H1 (cell line): Measurements from ENCODE around the gene IDH2. TPM values are rescaled to one million over a fixed set of nuclear protein-coding genes. Genes with fewer than 3 reads are reported as not detected.

Experiments used
- CTCF ChIA-PET: fragments of 300-600 bp; sonication (Branson Sonifier 250); formaldehyde crosslinking; loops from one replicate; lab custom pipeline; 2021; ENCODE audit not compliant: partially characterized antibody; lab: Charles Lee
- POLR2A ChIA-PET: fragments of 300-600 bp; sonication (Branson Sonifier 250); formaldehyde crosslinking; loops from one replicate; lab custom pipeline; 2021; ENCODE audit warnings: inconsistent platforms; ENCODE audit not compliant: partially characterized antibody; lab: Charles Lee
- DNase-seq, 2 experiments: peaks; one replicate each; pipeline versions ENCODE4 v3.0.0 to v3.0.0-alpha.2; 2010 to 2022; ENCODE audit warnings: low spot score in 2 of 2, low read depth in 1 of 2, mixed read lengths in 1 of 2
- FAIRE-seq: peaks from 2 replicates; lab custom pipeline; 2011; peaks lifted over from hg19 to GRCh38; lab: Jason Lieb, UNC
- H2AFZ ChIP-seq: 2 replicates; pipeline ENCODE4 v1.8.1; 2012; ENCODE audit warnings: low read length, inconsistent platforms
- H2AK5ac ChIP-seq: 2 replicates; pipeline ENCODE4 v1.6.1; 2013; ENCODE audit warnings: low read depth, low read length
- H2BK120ac ChIP-seq: replicated peaks from 2 replicates; pipeline ENCODE3; 2013; ENCODE audit warnings: low read depth, low read length, inconsistent platforms
- H2BK12ac ChIP-seq: 2 replicates; pipeline ENCODE4 v1.6.1; 2013; ENCODE audit warnings: low read depth, low read length
- H2BK15ac ChIP-seq: 2 replicates; pipeline ENCODE4 v1.6.1; 2013; ENCODE audit warnings: low read length
- H2BK20ac ChIP-seq: 2 replicates; pipeline ENCODE4 v1.6.1; 2013; ENCODE audit warnings: low read length
- H2BK5ac ChIP-seq: 2 replicates; pipeline ENCODE4 v1.6.1; 2013; ENCODE audit warnings: low read depth, low read length
- H3K14ac ChIP-seq: 2 replicates; pipeline ENCODE4 v1.6.1; 2013; ENCODE audit warnings: inconsistent platforms; ENCODE audit not compliant: insufficient read length
- H3K18ac ChIP-seq: 2 replicates; pipeline ENCODE4 v1.6.1; 2013; ENCODE audit warnings: low read length; ENCODE audit errors: extremely low read depth
- H3K23ac ChIP-seq: 2 replicates; pipeline ENCODE4 v1.6.1; 2013; ENCODE audit warnings: inconsistent platforms; ENCODE audit not compliant: insufficient read length
- H3K23me2 ChIP-seq: 2 replicates; pipeline ENCODE4 v1.6.1; 2013; ENCODE audit warnings: low read depth, low read length
- H3K27ac ChIP-seq: 2 replicates; pipeline ENCODE4 v1.6.1; 2011; ENCODE audit warnings: low read depth, low read length, inconsistent platforms
- H3K27me3 ChIP-seq, 4 experiments: replicated peaks in 1 of 4; 1 replicate in 1 of 4; 2 replicates in 3 of 4; pipeline versions ENCODE4 v1.6.1 to v1.8.1; 2011 to 2013; ENCODE audit warnings: low read length in 3 of 4, mild to moderate bottlenecking in 3 of 4, inconsistent platforms in 2 of 4, mixed read lengths in 2 of 4, moderate library complexity in 1 of 4; ENCODE audit not compliant: control insufficient read depth in 3 of 4, insufficient read depth in 3 of 4; ENCODE audit errors: extremely low read depth in 1 of 4
- H3K36me3 ChIP-seq, 4 experiments: 2 replicates each; pipeline versions ENCODE4 v1.6.1 to v1.8.1; 2011 to 2013; ENCODE audit warnings: mild to moderate bottlenecking in 4 of 4, low read length in 3 of 4, moderate library complexity in 2 of 4, control low read depth in 1 of 4, inconsistent platforms in 1 of 4; ENCODE audit not compliant: insufficient read depth in 4 of 4, control insufficient read depth in 2 of 4
- H3K4ac ChIP-seq: replicated peaks from 2 replicates; pipeline ENCODE3; 2013; ENCODE audit warnings: low read length, low read depth, mixed read lengths, inconsistent platforms; ENCODE audit not compliant: insufficient read length
- H3K4me1 ChIP-seq, 4 experiments: replicated peaks in 1 of 4; 1 replicate in 1 of 4; 2 replicates in 3 of 4; pipeline versions ENCODE4 v1.6.1 to v1.8.1; 2011 to 2013; ENCODE audit warnings: low read length in 3 of 4, inconsistent platforms in 2 of 4, mixed read lengths in 1 of 4; ENCODE audit not compliant: insufficient read depth in 4 of 4, control insufficient read depth in 3 of 4
- H3K4me2 ChIP-seq, 2 experiments: 2 replicates each; pipeline versions ENCODE4 v1.6.1 to v1.8.1; 2011 to 2013; ENCODE audit warnings: low read depth in 2 of 2, low read length in 2 of 2, control low read depth in 1 of 2, inconsistent platforms in 1 of 2, mild to moderate bottlenecking in 1 of 2; ENCODE audit not compliant: insufficient read depth in 1 of 2
- H3K4me3 ChIP-seq, 4 experiments: fragments of 200-600, 300-600 bp in 1 of 4; sonication (generic), shearing (Covaris generic), sonication (Bioruptor Twin) in 1 of 4; 2 replicates each; pipeline versions ENCODE4 v1.5.1 to v1.8.1; 2011 to 2016; ENCODE audit warnings: low read length in 4 of 4, low read depth in 3 of 4, control low read depth in 2 of 4, inconsistent platforms in 2 of 4, mild to moderate bottlenecking in 2 of 4, mixed read lengths in 1 of 4, moderate library complexity in 1 of 4; ENCODE audit not compliant: insufficient read depth in 2 of 4; ENCODE audit errors: extremely low read depth in 1 of 4
- H3K56ac ChIP-seq: replicated peaks from 2 replicates; pipeline ENCODE3; 2013; ENCODE audit warnings: low read depth, mild to moderate bottlenecking, mixed read lengths, low read length, inconsistent platforms; ENCODE audit not compliant: insufficient read length
- H3K79me1 ChIP-seq: 2 replicates; pipeline ENCODE4 v1.6.1; 2013; ENCODE audit warnings: low read depth, low read length, control low read depth
- H3K79me2 ChIP-seq, 2 experiments: 2 replicates each; pipeline versions ENCODE4 v1.6.1 to v1.8.1; 2012 to 2013; ENCODE audit warnings: low read length in 2 of 2, mild to moderate bottlenecking in 2 of 2, inconsistent platforms in 1 of 2; ENCODE audit not compliant: insufficient read depth in 2 of 2, control insufficient read depth in 1 of 2
- H3K9ac ChIP-seq, 4 experiments: replicated peaks in 1 of 4; 1 replicate in 1 of 4; 2 replicates in 3 of 4; pipeline versions ENCODE4 v1.6.1 to v1.8.1; 2011 to 2013; ENCODE audit warnings: low read depth in 3 of 4, low read length in 3 of 4, control low read depth in 2 of 4, mild to moderate bottlenecking in 2 of 4, moderate library complexity in 2 of 4, inconsistent platforms in 1 of 4; ENCODE audit errors: extremely low read depth in 1 of 4
- H3K9me3 ChIP-seq, 2 experiments: 2 replicates each; pipeline versions ENCODE4 v1.6.1 to v1.8.1; 2012 to 2013; ENCODE audit warnings: mild to moderate bottlenecking in 2 of 2, moderate library complexity in 2 of 2, control low read depth in 1 of 2, inconsistent platforms in 1 of 2, low read depth in 1 of 2, low read length in 1 of 2, mixed read lengths in 1 of 2; ENCODE audit not compliant: insufficient read depth in 2 of 2
- H4K20me1 ChIP-seq, 2 experiments: replicated peaks in 1 of 2; 2 replicates each; pipeline versions ENCODE3 to v1.8.1; 2011 to 2013; ENCODE audit warnings: inconsistent platforms in 2 of 2, low read length in 2 of 2, mild to moderate bottlenecking in 1 of 2; ENCODE audit not compliant: insufficient read depth in 2 of 2, control insufficient read depth in 1 of 2
- H4K5ac ChIP-seq: 2 replicates; pipeline ENCODE4 v1.6.1; 2013; ENCODE audit warnings: low read length, low read depth, mixed read lengths, inconsistent platforms; ENCODE audit not compliant: insufficient read length
- H4K8ac ChIP-seq: 2 replicates; pipeline ENCODE4 v1.8.0; 2013; ENCODE audit warnings: mild to moderate bottlenecking, moderate library complexity, low read length, inconsistent platforms; ENCODE audit not compliant: insufficient read depth; ENCODE audit errors: extremely low read depth
- H4K91ac ChIP-seq: replicated peaks from 2 replicates; pipeline ENCODE3; 2013; ENCODE audit warnings: low read length, mixed read lengths, inconsistent platforms; ENCODE audit not compliant: insufficient read length
- ATF2 ChIP-seq: IDR thresholded peaks from 2 replicates; pipeline ENCODE4 v1.6.1; 2012; ENCODE audit warnings: low read length, inconsistent platforms
- BACH1 ChIP-seq: IDR thresholded peaks from 2 replicates; pipeline ENCODE4 v1.6.1; 2012; ENCODE audit warnings: low read length, improper control_type of control experiment
- BCL11A ChIP-seq, 2 experiments: IDR thresholded peaks; one replicate each; pipeline ENCODE4 v1.6.1; 2011; ENCODE audit warnings: low read depth in 2 of 2, low read length in 2 of 2, mild to moderate bottlenecking in 2 of 2
- CBX5 ChIP-seq: fragments of 300-800, 300-1000 bp; sonication (generic); IDR thresholded peaks from 2 replicates; pipeline ENCODE4 v1.7.1; 2016; ENCODE audit warnings: antibody characterized with exemption, low read length, low read depth
- MAFK ChIP-seq: IDR thresholded peaks from 2 replicates; pipeline ENCODE4 v1.6.1; 2012; ENCODE audit warnings: low read depth, mild to moderate bottlenecking, improper control_type of control experiment, low read length
- RBBP5 ChIP-seq: IDR thresholded peaks from 2 replicates; pipeline ENCODE4 v1.7.1; 2012; ENCODE audit warnings: low read depth, mild to moderate bottlenecking, inconsistent platforms, low read length, moderate library complexity, borderline replicate concordance
- RFX5 ChIP-seq: IDR thresholded peaks from 2 replicates; pipeline ENCODE4 v1.6.1; 2011; ENCODE audit warnings: low read depth, low read length, improper control_type of control experiment, borderline replicate concordance
- WGBS, 2 experiments: shearing (Covaris generic) in 1 of 2; methylation state at CpG; one replicate each; pipeline versions ENCODE4 v1.1.6 to v1.1.7; 2013 to 2015; ENCODE audit warnings: low lambda C conversion rate in 2 of 2, mixed read lengths in 2 of 2, inconsistent platforms in 1 of 2, low coverage in 1 of 2, missing lambda C conversion rate in 1 of 2; ENCODE audit not compliant: insufficient replicate concordance in 2 of 2, insufficient coverage in 1 of 2, insufficient read length in 1 of 2; ENCODE audit errors: extremely low coverage in 1 of 2, missing lambda C conversion rate in 1 of 2; 5-methylcytosine and 5-hydroxymethylcytosine counted together
- polyA plus RNA-seq, 7 experiments: library from polyadenylated mRNA; depleted of rRNA in 3 of 7; stranded (reverse) in 5 of 7; unstranded in 2 of 7; fragments of >200 nt in 5 of 7; fragments of 200-250 nt in 2 of 7; gene quantifications; 1 replicate in 5 of 7; 2 replicates in 1 of 7; 4 replicates in 1 of 7; pipeline versions ENCODE4 v1.2.1 to v1.2.3, GENCODE V29; 2011 to 2013; ENCODE audit warnings: missing spikeins in 2 of 7, mixed read lengths in 2 of 7
- total RNA-seq: library from RNA; stranded (reverse); fragmentation: NEBNext Ultra II Directional; extraction: Animal tissue kit (Norgen Biotek cat#: 25700); gene quantifications from 2 replicates; pipeline ENCODE4 v1.2.1, GENCODE V29; 2021

The IDH2 gene
- total and polyA plus RNA-seq, 2 of the 8 experiments (the other 6 are each of a cell fraction or from before 2014, with no cell fraction given) = 64.2 to 84.6 TPM

GRCh38 chr15:90091156-90091931, 10.9 kb downstream of the IDH2 start:
- WGBS, 2 experiments = 88% methylated on average over 17 of the region's 17 CpGs; no CpG with 5 or more reads in 1 of the 2 experiments
- no peak for FAIRE-seq
- H4K8ac ChIP-seq = no peak overlapping the region

More at GRCh38 chr15:90091156-90091931, 10.9 kb downstream of the IDH2 start:
- CTCF ChIA-PET = interaction anchor here (0.5 to 10.4 kb wide), 5 partner anchors 15 to 331 kb away, joined by 3 to 99 read pairs (median 4); no protein-coding TSS in a partner anchor
- H3K56ac ChIP-seq = no peak overlapping the region
- TF ChIP-seq BCL11A (IDR thresholded peaks at IDR 0.05; ENCODE audit: low read depth in 2 of 2, low read length in 2 of 2) (no peak), BACH1 (no peak), ATF2 (no peak), RFX5 (no peak), RBBP5 (no peak), MAFK (no peak), CBX5 (no peak)
- TF ChIP-seq, all 59 proteins: peak for 0
- Histone ChIP-seq H3K4ac (no peak overlapping the region), H3K14ac (no peak overlapping the region), H3K79me2 (no peaks in the 10 kb centered on the region; a peak in 1 of 4 replicates), H3K18ac (no peak overlapping the region), H3K9me3 (0 out of 4 replicates have a peak, but pooled peaks cover 0 to 3% of the 10 kb centered on the region in 2 experiments), H3K23ac (no peak overlapping the region), H2BK5ac (no peak overlapping the region), H4K20me1 (peaks cover 4 to 19% of the 10 kb centered on the region in 2 experiments), H3K4me3 (no peak overlapping the region), H3K79me1 (no peaks in the 10 kb centered on the region; the same call in 1 of the 2 replicates), H2AK5ac (no peak overlapping the region), H2BK15ac (no peak overlapping the region), H3K23me2 (no peaks in the 10 kb centered on the region), H3K27ac (no peak overlapping the region), H3K36me3 (peaks cover 0 to 7% (median 4%) of the 10 kb centered on the region in 4 experiments; a peak in 5 of 8 replicates), H2BK20ac (no peak overlapping the region), H3K9ac (no peak overlapping the region), H3K27me3 (no peaks in the 10 kb centered on the region), H3K4me2 (no peak overlapping the region), H2BK120ac (no peak overlapping the region), H2AFZ (no peak overlapping the region), H3K4me1 (peaks cover 0 to 3% (median 0%) of the 10 kb centered on the region in 4 experiments; a peak in 3 of 7 replicates), H4K5ac (no peak overlapping the region), H4K91ac (no peak overlapping the region), H2BK12ac (no peak overlapping the region)
- POLR2A ChIA-PET = no interaction called here
- no peak for DNase-seq
